Body of pancreas (tissue), 4 donors: ENCODE measurements around the gene FRMPD4. TPM values are rescaled to one million over a fixed set of nuclear protein-coding genes. Genes with fewer than 3 reads are reported as not detected.

Source experiments
- ATAC-seq: fragments of 150-250 bp; one replicate; pipeline ENCODE4 v1.9.1; 2016
- DNase-seq, 4 donors: peaks; one replicate each; pipeline ENCODE4 v3.0.0-alpha.2; 2019
- H3K27ac ChIP-seq, 4 donors: fragments of 200-600 bp; sonication (generic); 1 replicate in 3 of 4; 2 replicates in 1 of 4; pipeline versions ENCODE4 v1.5.1 to v1.6.1; 2016 to 2019; ENCODE audit warnings: mild to moderate bottlenecking in 1 of 4, mixed read lengths in 1 of 4, moderate library complexity in 1 of 4
- H3K27me3 ChIP-seq, 2 donors: fragments of 200-600 bp; sonication (generic); one replicate each; pipeline ENCODE4 v1.6.0; 2016; ENCODE audit warnings: mild to moderate bottlenecking in 1 of 2
- H3K36me3 ChIP-seq, 2 donors: fragments of 200-600 bp; sonication (generic); replicated peaks in 1 of 2; 2 replicates each; pipeline ENCODE4 v1.5.1; 2016; ENCODE audit warnings: low read depth in 2 of 2; ENCODE audit not compliant: insufficient read depth in 1 of 2
- H3K4me1 ChIP-seq: fragments of 200-600 bp; sonication (generic); one replicate; pipeline ENCODE4 v1.6.0; 2016
- H3K4me3 ChIP-seq, 2 donors: fragments of 200-600 bp; sonication (generic); 1 replicate in 1 of 2; 2 replicates in 1 of 2; pipeline ENCODE4 v1.5.1; 2016 to 2019
- H3K9me3 ChIP-seq, 3 donors: fragments of 200-600 bp; sonication (generic); 1 replicate in 2 of 3; 2 replicates in 1 of 3; pipeline ENCODE4 v1.5.1; 2016
- POLR2A ChIP-seq, 3 donors: fragments of 450-650 bp; IDR thresholded peaks; one replicate each; pipeline ENCODE4 v1.6.1; 2016; ENCODE audit warnings: antibody characterized with exemption in 3 of 3, mild to moderate bottlenecking in 2 of 3
- WGBS, 2 donors: methylation state at CpG; one replicate each; pipeline ENCODE4 v1.1.5; 2017; 5-methylcytosine and 5-hydroxymethylcytosine counted together
- intact Hi-C: fragments of 100-400 bp; cut with DNase I; formaldehyde crosslinking; loops from one replicate; pipeline ENCODE4 v1.15.1; 2023
- total RNA-seq, 2 donors: library from RNA; depleted of rRNA; stranded (reverse); fragments of >200 nt; gene quantifications; one replicate each; pipeline ENCODE4 v1.1.0, GENCODE V29; 2016
- TF ChIP-seq, protein P1 (sequence below), 7 experiments: fragments of 450-650 bp in 4 of 7; fragments of 200-600 bp in 3 of 7; sonication (generic) in 3 of 7; IDR thresholded peaks; one replicate each; pipeline ENCODE4 v1.5.1; 2016 to 2019; ENCODE audit warnings: antibody characterized with exemption in 7 of 7

FRMPD4 gene
- total RNA-seq, 2 donors from 2014 or later: 0.26 TPM; not detected in 1

DNA sequence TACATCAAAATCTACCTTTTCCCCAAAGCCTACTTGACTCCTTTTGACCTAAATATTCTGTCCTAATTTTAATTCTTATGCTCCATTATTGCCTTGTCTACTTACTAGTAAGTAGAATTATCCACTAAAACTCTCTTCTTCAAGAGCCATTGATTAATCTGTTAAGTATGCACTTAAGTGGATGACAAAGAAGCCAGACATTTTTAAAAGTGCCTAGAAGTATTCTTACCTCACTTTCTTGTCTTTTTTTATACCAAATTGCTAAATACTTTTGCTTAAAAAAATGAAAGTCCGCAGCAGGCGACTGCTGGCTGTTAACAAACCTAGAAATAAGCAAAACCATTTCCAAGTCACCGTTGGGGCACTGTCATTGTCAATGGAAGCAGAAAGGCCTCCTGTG lies 20.1 kb upstream of the FRMPD4 start:
- Histone ChIP-seq H3K4me3 (no peak overlapping the region), H3K9me3 (no peaks in the 10 kb centered on the region), H3K27ac (no peak overlapping the region), H3K4me1 (no peaks in the 10 kb centered on the region), H3K36me3 (no peaks in the 10 kb centered on the region), H3K27me3 (no peaks in the 10 kb centered on the region)
- no peak for ATAC-seq
- no peak for TF ChIP-seq POLR2A (IDR thresholded peaks at IDR 0.05)
- TF ChIP-seq, protein P1, sequence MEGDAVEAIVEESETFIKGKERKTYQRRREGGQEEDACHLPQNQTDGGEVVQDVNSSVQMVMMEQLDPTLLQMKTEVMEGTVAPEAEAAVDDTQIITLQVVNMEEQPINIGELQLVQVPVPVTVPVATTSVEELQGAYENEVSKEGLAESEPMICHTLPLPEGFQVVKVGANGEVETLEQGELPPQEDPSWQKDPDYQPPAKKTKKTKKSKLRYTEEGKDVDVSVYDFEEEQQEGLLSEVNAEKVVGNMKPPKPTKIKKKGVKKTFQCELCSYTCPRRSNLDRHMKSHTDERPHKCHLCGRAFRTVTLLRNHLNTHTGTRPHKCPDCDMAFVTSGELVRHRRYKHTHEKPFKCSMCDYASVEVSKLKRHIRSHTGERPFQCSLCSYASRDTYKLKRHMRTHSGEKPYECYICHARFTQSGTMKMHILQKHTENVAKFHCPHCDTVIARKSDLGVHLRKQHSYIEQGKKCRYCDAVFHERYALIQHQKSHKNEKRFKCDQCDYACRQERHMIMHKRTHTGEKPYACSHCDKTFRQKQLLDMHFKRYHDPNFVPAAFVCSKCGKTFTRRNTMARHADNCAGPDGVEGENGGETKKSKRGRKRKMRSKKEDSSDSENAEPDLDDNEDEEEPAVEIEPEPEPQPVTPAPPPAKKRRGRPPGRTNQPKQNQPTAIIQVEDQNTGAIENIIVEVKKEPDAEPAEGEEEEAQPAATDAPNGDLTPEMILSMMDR (IDR thresholded peaks at IDR 0.05): no peak
- intact Hi-C loops: no loop called here
- 45 to 58% methylated on average over 3 of the region's 3 CpGs for WGBS, 2 donors
- DNase-seq: no peak

DNA sequence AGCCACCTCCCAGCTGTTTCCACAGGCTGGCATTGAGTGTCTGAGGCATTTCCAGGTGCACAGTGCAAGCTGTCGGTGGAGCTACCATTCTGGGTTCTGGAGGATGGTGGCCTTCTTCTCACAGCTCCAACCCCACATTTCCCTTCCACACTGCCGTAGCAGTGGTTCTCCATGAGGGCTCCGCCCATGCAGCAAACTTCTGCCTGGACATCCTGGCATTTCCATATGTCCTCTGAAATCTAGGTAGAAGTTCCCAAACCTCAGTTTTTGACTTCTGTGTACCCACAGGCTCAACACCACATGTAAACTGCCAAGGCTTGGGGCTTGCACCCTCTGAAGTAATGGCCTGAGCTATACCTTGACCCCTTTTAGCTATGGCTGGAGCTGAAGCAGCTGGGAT lies 10.3 kb upstream of the FRMPD4 start:
- H3K27me3 ChIP-seq: no peaks in the 10 kb centered on the region
- no peaks in the 10 kb centered on the region for H3K36me3 ChIP-seq
- TF ChIP-seq POLR2A (IDR thresholded peaks at IDR 0.05): no peak
- TF ChIP-seq, protein P1 (IDR thresholded peaks at IDR 0.05): no peak
- H3K9me3 ChIP-seq: no peaks in the 10 kb centered on the region
- ATAC-seq (no peak), DNase-seq (no peak)
- H3K4me3 ChIP-seq: no peak overlapping the region
- no peaks in the 10 kb centered on the region for H3K4me1 ChIP-seq
- WGBS, 2 donors: 86% methylated on average over 2 of the region's 3 CpGs; no CpG with 5 or more reads in 1 of the 2 donors
- no peak overlapping the region for H3K27ac ChIP-seq
- intact Hi-C loops: no loop called here

DNA sequence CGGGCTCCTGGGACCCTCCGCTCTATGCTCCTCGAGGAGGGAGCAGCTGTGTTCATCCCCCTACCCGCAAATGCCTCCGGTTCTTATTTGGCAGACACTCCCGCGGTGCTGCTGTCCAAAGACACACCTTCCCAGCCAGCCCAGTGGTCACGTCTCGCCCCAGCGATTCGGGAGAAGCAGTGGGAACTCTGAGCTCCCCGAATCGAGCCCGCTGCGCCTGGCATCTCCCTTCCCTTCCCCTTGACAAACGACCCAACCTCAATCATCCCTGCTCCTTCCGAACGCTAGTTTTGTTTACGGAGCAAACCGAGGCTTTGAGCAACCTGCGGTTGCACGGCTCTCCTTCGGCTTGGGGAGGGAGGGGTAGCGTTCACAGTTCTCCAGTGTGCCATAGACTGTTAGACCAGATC lies 317 bp upstream of the FRMPD4 start:
- intact Hi-C loops: no loop called here
- Histone ChIP-seq H3K4me3 (no peak overlapping the region), H3K27ac (no peak overlapping the region), H3K36me3 (no peaks in the 10 kb centered on the region), H3K9me3 (no peaks in the 10 kb centered on the region), H3K4me1 (no peaks in the 10 kb centered on the region), H3K27me3 (no peaks in the 10 kb centered on the region)
- TF ChIP-seq POLR2A (IDR thresholded peaks at IDR 0.05): no peak
- TF ChIP-seq, protein P1 (IDR thresholded peaks at IDR 0.05): no peak
- no peak for ATAC-seq
- no peak for DNase-seq
- WGBS, 2 donors: 0 to 1% methylated on average over 10 to 23 of the region's 24 CpGs

DNA sequence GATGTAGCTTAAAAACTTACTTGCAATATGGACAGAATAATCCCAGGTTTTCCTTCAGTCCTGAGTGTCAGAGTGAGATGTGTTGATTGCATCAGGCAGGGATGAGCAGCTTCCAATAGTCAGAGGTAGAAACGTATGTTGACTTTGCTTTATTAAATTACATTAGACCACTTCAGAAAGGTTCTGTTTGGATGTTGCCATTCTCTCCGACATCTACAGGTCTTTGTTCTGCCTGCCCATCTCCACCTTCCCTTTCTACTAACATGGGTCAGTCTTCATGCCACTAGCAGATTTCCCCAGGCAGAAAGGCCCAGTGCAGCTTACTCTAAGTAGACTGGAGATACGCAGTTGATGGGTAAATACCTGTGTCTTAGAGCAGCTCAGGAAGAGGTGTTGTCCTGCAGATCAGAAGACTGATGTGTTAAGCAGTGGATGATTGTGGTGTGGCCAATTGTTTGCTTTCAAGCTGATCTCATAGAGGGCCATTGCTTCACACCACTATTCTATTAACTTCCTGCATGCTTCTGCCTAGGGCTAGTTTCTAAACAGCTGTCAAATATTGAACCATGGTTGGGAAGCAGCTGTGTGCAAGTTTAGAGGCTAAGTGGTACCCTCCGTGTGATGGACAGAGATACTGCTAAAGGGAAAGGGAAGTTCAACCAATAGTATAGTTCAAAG lies 1.8 kb downstream of the FRMPD4 start:
- TF ChIP-seq POLR2A (IDR thresholded peaks at IDR 0.05): no peak
- no peaks in the 10 kb centered on the region for H3K9me3 ChIP-seq
- DNase-seq: no peak
- intact Hi-C loops: no loop called here
- H3K27me3 ChIP-seq: no peaks in the 10 kb centered on the region
- no peaks in the 10 kb centered on the region for H3K36me3 ChIP-seq
- no peak overlapping the region for H3K4me3 ChIP-seq
- 42 to 54% methylated on average over 4 of the region's 4 CpGs for WGBS, 2 donors
- no peak for ATAC-seq
- H3K27ac ChIP-seq: no peak overlapping the region
- no peaks in the 10 kb centered on the region for H3K4me1 ChIP-seq

DNA sequence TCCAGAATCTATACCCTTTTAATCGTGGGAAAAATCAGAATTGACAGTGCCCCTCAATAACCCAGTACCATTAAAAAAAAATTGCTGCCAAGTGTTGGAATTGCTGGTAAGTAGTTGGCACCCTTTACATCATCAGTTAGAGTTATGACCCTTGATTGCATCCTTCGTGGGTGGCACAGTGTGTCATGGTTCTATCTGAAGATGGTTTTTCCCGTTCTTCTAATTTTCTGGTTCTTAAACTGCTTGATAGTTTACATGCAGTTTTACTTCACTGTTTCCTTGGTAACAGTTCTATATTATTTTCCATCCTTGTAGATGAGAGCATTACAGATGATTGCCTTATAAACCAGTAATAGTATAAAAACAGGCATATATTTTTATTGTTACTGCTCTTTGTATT lies 3.2 kb downstream of the FRMPD4 start:
- H3K27ac ChIP-seq: no peak overlapping the region
- no peak for ATAC-seq
- no peaks in the 10 kb centered on the region for H3K9me3 ChIP-seq
- 54% methylated on average over 3 of the region's 3 CpGs for WGBS, 2 donors
- no peak for TF ChIP-seq POLR2A (IDR thresholded peaks at IDR 0.05)
- TF ChIP-seq, protein P1 (IDR thresholded peaks at IDR 0.05): no peak
- H3K36me3 ChIP-seq: no peaks in the 10 kb centered on the region
- no peak for DNase-seq
- H3K4me1 ChIP-seq: no peaks in the 10 kb centered on the region
- intact Hi-C loops: no loop called here
- no peak overlapping the region for H3K4me3 ChIP-seq
- H3K27me3 ChIP-seq: no peaks in the 10 kb centered on the region
